Urinary bladder (tissue), 4 donors: ENCODE data around the gene JAML. TPM values are rescaled to one million over a fixed set of nuclear protein-coding genes. Genes with fewer than 3 reads are reported as not detected.

ENCODE experiments used
- DNase-seq: peaks from one replicate; pipeline ENCODE4 v3.0.0-alpha.2; 2015; ENCODE audit errors: extremely low spot score
- H3K27ac ChIP-seq: one replicate; pipeline ENCODE4 v1.5.1; 2013; ENCODE audit warnings: low read depth, mild to moderate bottlenecking, moderate library complexity
- H3K36me3 ChIP-seq: one replicate; pipeline ENCODE4 v1.6.1; 2013; ENCODE audit warnings: mild to moderate bottlenecking, moderate library complexity; ENCODE audit not compliant: insufficient read depth
- H3K4me1 ChIP-seq: one replicate; pipeline ENCODE4 v1.6.1; 2013; ENCODE audit warnings: mild to moderate bottlenecking, moderate library complexity; ENCODE audit not compliant: insufficient read depth
- H3K4me3 ChIP-seq: one replicate; pipeline ENCODE4 v1.5.1; 2013; ENCODE audit warnings: low read depth, low read length
- WGBS: extraction: QIAGEN DNeasy Blood & Tissue Kit; methylation state at CpG from one replicate; pipeline ENCODE4 v1.1.7; 2013; 5-methylcytosine and 5-hydroxymethylcytosine counted together
- polyA plus RNA-seq: library from polyadenylated mRNA; stranded (reverse); fragments of 200-250 nt; gene quantifications from one replicate; pipeline ENCODE4 v1.2.3, GENCODE V29; 2013
- total RNA-seq: library from RNA; depleted of rRNA; stranded (reverse); fragments of >200 nt; gene quantifications from one replicate; pipeline ENCODE4 v1.2.3, GENCODE V29; 2014
- donor health status: healthy with polysubstance abuse.
- donor health status: healthy.

JAML gene
- total and polyA plus RNA-seq, 2 donors = 6.0 to 6.5 TPM

GRCh38 chr11:118154641-118155040 is 70.2 kb downstream of the JAML start:
- H3K36me3 ChIP-seq = no peaks in the 10 kb centered on the region
- H3K27ac ChIP-seq = no peak overlapping the region
- DNase-seq = no peak
- no peak overlapping the region for H3K4me3 ChIP-seq
- WGBS = 94% methylated on average over 1 of the region's 1 CpG
- no peaks in the 10 kb centered on the region for H3K4me1 ChIP-seq

GRCh38 chr11:118153976-118154375 is 70.8 kb downstream of the JAML start:
- Histone ChIP-seq H3K4me3 (no peak overlapping the region), H3K36me3 (no peaks in the 10 kb centered on the region), H3K4me1 (no peaks in the 10 kb centered on the region), H3K27ac (no peak overlapping the region)
- WGBS = 86% methylated on average over 11 of the region's 11 CpGs
- no peak for DNase-seq

GRCh38 chr11:118153516-118153915 is 71.3 kb downstream of the JAML start:
- DNase-seq = no peak
- Histone ChIP-seq H3K36me3 (no peaks in the 10 kb centered on the region), H3K4me3 (no peak overlapping the region), H3K27ac (no peak overlapping the region), H3K4me1 (no peaks in the 10 kb centered on the region)
- WGBS = 35% methylated on average over 16 of the region's 16 CpGs

- DNase-seq = no peak
- under 1% methylated on average over 88 of the region's 88 CpGs for WGBS
- H3K4me3 ChIP-seq = peak within 1 kb of the TSS; percentile 44
- no peak within 1 kb of the TSS for H3K27ac ChIP-seq
- H3K4me1 ChIP-seq = no peaks in the 10 kb centered on the region
- H3K36me3 ChIP-seq = no peaks in the 10 kb centered on the region
Observed at GRCh38 chr11:118152552-118153471, 72.0 kb downstream of the JAML start, which contains the start of gene SCN4B. Gene SCN4B, minus strand, starts transcription at chr11:118152823. Its CDS starts 150 bp downstream, at chr11:118152673.

GRCh38 chr11:118152020-118152551 is 72.7 kb downstream of the JAML start:
- H3K27ac ChIP-seq = no peak overlapping the region
- no peaks in the 10 kb centered on the region for H3K36me3 ChIP-seq
- peak overlapping the region; percentile 44 for H3K4me3 ChIP-seq
- H3K4me1 ChIP-seq = no peaks in the 10 kb centered on the region
- DNase-seq = no peak
- WGBS = 14% methylated on average over 16 of the region's 16 CpGs

GRCh38 chr11:118151431-118151830 is 73.4 kb downstream of the JAML start:
- H3K36me3 ChIP-seq = no peaks in the 10 kb centered on the region
- no peak overlapping the region for H3K4me3 ChIP-seq
- 28% methylated on average over 5 of the region's 5 CpGs for WGBS
- H3K27ac ChIP-seq = no peak overlapping the region
- H3K4me1 ChIP-seq = no peaks in the 10 kb centered on the region
- no peak for DNase-seq

- 86% methylated on average over 1 of the region's 1 CpG for WGBS
- H3K27ac ChIP-seq = no peak overlapping the region
- no peaks in the 10 kb centered on the region for H3K36me3 ChIP-seq
- DNase-seq = no peak
- no peaks in the 10 kb centered on the region for H3K4me1 ChIP-seq
- H3K4me3 ChIP-seq = no peak overlapping the region
Observed at GRCh38 chr11:118149493-118149892, 75.3 kb downstream of the JAML start.

- no peak for DNase-seq
- no peak overlapping the region for H3K27ac ChIP-seq
- H3K4me1 ChIP-seq = no peaks in the 10 kb centered on the region
- H3K4me3 ChIP-seq = no peak overlapping the region
- 89% methylated on average over 2 of the region's 2 CpGs for WGBS
- no peaks in the 10 kb centered on the region for H3K36me3 ChIP-seq
Observed at GRCh38 chr11:118148856-118149255, 76.0 kb downstream of the JAML start.

GRCh38 chr11:118148240-118148639 is 76.6 kb downstream of the JAML start:
- WGBS = 90% methylated on average over 8 of the region's 8 CpGs
- no peak for DNase-seq
- Histone ChIP-seq H3K36me3 (no peaks in the 10 kb centered on the region), H3K27ac (no peak overlapping the region), H3K4me3 (no peak overlapping the region), H3K4me1 (no peaks in the 10 kb centered on the region)

- 56% methylated on average over 3 of the region's 3 CpGs for WGBS
- H3K36me3 ChIP-seq = no peaks in the 10 kb centered on the region
- no peak overlapping the region for H3K4me3 ChIP-seq
- H3K4me1 ChIP-seq = no peaks in the 10 kb centered on the region
- no peak for DNase-seq
- no peak overlapping the region for H3K27ac ChIP-seq
Observed at GRCh38 chr11:118147502-118147901, 77.3 kb downstream of the JAML start.

GRCh38 chr11:118146554-118146953 is 78.3 kb downstream of the JAML start:
- no peak for DNase-seq
- Histone ChIP-seq H3K4me1 (no peaks in the 10 kb centered on the region), H3K27ac (no peak overlapping the region), H3K36me3 (no peaks in the 10 kb centered on the region), H3K4me3 (no peak overlapping the region)
- 90% methylated on average over 6 of the region's 6 CpGs for whole genome bisulfite sequencing

GRCh38 chr11:118145285-118146227 is 79.3 kb downstream of the JAML start:
- no peaks in the 10 kb centered on the region for H3K36me3 ChIP-seq
- peak overlapping the region; percentile 57 for H3K4me3 ChIP-seq
- no peaks in the 10 kb centered on the region for H3K4me1 ChIP-seq
- H3K27ac ChIP-seq = no peak overlapping the region
- peak; percentile 51 for DNase-seq
- WGBS = 2% methylated on average over 78 of the region's 78 CpGs
